ENCODE data around the gene SRI.

SRI gene

GRCh38 chr7:88224601-88225275, 4.9 kb upstream of the SRI start:
- DNase-seq (ENCODE audit: low read depth): no peak

GRCh38 chr7:88223265-88223664, 3.4 kb upstream of the SRI start:
- DNase-seq (ENCODE audit: low read depth): no peak

- DNase-seq (ENCODE audit: low read depth): no peak
Observed at GRCh38 chr7:88218836-88219605, 817 bp downstream of the SRI start.

GRCh38 chr7:88218429-88218745, 1.5 kb downstream of the SRI start:
- DNase-seq (ENCODE audit: low read depth): no peak

GRCh38 chr7:88217675-88218428, 2.0 kb downstream of the SRI start:
- DNase-seq (ENCODE audit: low read depth): no peak

GRCh38 chr7:88216276-88216675, 3.6 kb downstream of the SRI start:
- DNase-seq (ENCODE audit: low read depth): no peak

- no peak for DNase-seq (ENCODE audit: low read depth)
Observed at GRCh38 chr7:88215295-88215694, 4.5 kb downstream of the SRI start.

- DNase-seq (ENCODE audit: low read depth): no peak
Observed at GRCh38 chr7:88214456-88214855, 5.4 kb downstream of the SRI start.

GRCh38 chr7:88212918-88213317, 6.9 kb downstream of the SRI start:
- no peak for DNase-seq (ENCODE audit: low read depth)

GRCh38 chr7:88208521-88208920, 11.3 kb downstream of the SRI start:
- no peak for DNase-seq (ENCODE audit: low read depth)

GRCh38 chr7:88206254-88206653, 13.6 kb downstream of the SRI start:
- DNase-seq (ENCODE audit: low read depth): no peak

GRCh38 chr7:88205179-88205578, 14.7 kb downstream of the SRI start:
- no peak for DNase-seq (ENCODE audit: low read depth)

- DNase-seq (ENCODE audit: low read depth): no peak
Observed at GRCh38 chr7:88204525-88205110, 15.2 kb downstream of the SRI start.

- DNase-seq (ENCODE audit: low read depth): no peak
Observed at GRCh38 chr7:88203401-88203800, 16.4 kb downstream of the SRI start.

- DNase-seq (ENCODE audit: low read depth): no peak
Observed at GRCh38 chr7:88202799-88203198, 17.0 kb downstream of the SRI start.

GRCh38 chr7:88202278-88202677, 17.6 kb downstream of the SRI start:
- DNase-seq (ENCODE audit: low read depth): no peak

- no peak for DNase-seq (ENCODE audit: low read depth)
Observed at GRCh38 chr7:88201305-88201704, 18.5 kb downstream of the SRI start.

- no peak for DNase-seq (ENCODE audit: low read depth)
Observed at GRCh38 chr7:88200789-88201188, 19.0 kb downstream of the SRI start.

- no peak for DNase-seq (ENCODE audit: low read depth)
Observed at GRCh38 chr7:88200261-88200660, 19.6 kb downstream of the SRI start.

- DNase-seq (ENCODE audit: low read depth): no peak
Observed at GRCh38 chr7:88191911-88192310, 27.9 kb downstream of the SRI start.

GRCh38 chr7:88185650-88186049, 34.2 kb downstream of the SRI start:
- no peak for DNase-seq (ENCODE audit: low read depth)

- DNase-seq (ENCODE audit: low read depth): peak; percentile 3
Observed at GRCh38 chr7:88184848-88185304, 35.0 kb downstream of the SRI start.

GRCh38 chr7:88183051-88183450, 36.8 kb downstream of the SRI start:
- DNase-seq (ENCODE audit: low read depth): no peak

All from GM04504 (cell line).